Fibroblast of upper back skin (primary cell): ENCODE results near the gene OR9K2.
"Not testable (repeated sequence)": the region's sequence is repeated elsewhere in the genome, so short reads cannot be mapped to it uniquely, and the experiment has no call there.

Experiments used
- DNase-seq: peaks from one replicate; pipeline ENCODE4 v3.0.0-alpha.2; 2013

The OR9K2 gene

GRCh38 chr12:55126106-55126505, at the start of gene OR9K2:
Gene OR9K2 (plus strand): TSS chr12:55126406. CDS start chr12:55129835, 3,429 bp downstream.
- DNase-seq = no peak

DNA sequence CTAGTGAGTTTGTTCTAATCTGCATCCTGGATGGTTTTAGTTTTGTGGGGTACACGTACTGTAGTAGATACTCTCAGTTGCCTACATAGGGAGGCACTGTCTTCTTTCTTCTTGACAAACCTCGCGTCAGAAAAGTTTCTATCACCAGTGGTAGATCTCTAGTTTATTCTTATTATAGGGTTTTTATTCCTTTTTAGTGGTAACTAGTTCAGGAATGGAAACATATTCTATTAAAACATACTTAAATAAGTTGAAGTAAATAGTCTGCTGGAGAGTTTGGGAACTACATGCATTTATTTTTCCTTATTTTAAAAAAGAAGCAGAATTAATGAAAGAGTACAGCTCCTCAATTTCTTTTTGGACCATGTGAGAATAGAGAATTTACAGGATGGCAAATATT, 33.6 kb upstream of the OR9K2 start:
- DNase-seq = no peak

DNA sequence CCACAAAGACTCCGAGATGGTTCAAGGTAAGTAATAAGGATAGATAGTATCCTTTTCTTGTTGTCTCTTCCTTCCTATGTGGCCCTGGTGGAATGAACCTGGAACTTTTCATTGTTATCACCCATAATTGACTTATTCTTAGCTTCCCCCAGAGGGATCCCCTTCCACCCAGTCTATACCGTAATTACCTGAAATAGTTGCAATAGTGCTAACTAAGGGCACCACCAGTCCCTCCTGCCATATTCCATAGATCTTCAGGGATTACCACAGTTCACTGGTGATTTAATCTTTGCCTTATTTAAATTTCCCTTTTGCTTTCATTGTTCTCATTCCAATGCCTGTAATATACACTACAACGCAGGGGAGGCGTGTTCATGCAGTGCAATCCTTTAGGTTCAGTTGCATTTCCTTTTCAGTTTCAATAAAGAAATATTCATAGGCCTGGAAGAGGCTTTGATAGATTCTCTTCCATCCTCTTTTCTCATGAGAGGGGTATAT, 13.8 kb upstream of the OR9K2 start:
- DNase-seq = no peak

DNA sequence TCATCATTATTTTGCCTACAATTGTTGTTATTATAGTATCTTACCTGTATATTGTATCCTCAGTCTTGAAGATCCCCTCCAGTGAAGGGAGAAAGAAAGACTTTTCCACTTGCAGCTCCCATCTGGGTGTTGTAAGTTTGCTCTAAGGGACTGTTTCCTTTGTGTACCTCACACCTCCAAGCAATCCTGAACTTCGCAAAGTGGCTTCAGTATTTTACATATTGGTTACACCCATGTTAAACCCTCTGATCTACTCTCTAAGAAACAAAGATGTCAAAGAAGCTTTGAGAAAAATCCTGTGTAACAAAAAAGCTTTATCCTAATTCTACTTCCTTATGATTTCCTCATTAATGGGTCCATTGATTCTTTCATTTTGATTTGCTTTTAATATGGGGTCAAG, 10.1 kb upstream of the OR9K2 start:
- no peak for DNase-seq

GRCh38 chr12:55132816-55133215, 6.6 kb downstream of the OR9K2 start:
- DNase-seq = no peak

DNA sequence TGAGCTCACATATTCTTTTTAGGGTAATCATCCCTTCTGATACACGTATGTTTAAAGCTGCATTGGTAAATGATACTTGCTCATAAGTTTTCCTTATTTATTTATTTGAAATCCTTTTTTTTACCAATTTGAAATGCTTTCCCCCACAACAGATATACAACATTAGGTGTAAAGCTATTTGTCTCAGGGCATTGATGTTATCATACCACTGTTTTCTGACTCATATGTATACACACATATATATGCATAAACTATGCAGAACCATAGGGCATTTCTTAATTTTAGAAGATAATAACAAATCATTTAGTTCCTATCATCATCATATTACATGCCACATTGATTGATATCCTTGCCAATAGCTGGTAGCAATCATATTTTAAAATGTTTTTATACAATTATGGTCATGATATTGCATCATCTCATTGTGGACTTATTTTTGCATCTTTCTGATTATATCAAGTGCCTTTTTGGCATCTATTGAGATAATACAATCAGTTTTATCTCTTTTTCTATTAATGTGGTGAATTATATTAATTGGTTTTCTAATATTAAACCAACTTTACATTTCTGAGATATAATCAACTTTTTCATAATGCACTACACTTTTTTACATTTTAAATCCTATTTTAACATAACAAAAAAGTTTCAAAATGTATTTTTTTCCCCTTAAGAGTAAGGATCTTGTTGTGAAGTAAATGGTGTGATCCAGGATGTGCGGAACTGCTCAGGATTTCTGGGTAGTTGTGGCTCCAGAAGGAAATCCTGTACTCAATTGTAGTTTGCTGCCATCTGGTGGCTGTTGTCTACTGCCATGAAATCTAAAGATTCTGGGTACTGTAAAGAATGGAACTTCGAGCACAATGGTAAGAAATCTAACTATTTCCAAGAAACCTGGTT, 16.7 kb downstream of the OR9K2 start:
- peak; percentile 28 for DNase-seq

- DNase-seq = no peak
Measured at GRCh38 chr12:55143566-55143870, 17.3 kb downstream of the OR9K2 start.

- not testable (repeated sequence) for DNase-seq
Measured at GRCh38 chr12:55167010-55167640, 40.9 kb downstream of the OR9K2 start.

DNA sequence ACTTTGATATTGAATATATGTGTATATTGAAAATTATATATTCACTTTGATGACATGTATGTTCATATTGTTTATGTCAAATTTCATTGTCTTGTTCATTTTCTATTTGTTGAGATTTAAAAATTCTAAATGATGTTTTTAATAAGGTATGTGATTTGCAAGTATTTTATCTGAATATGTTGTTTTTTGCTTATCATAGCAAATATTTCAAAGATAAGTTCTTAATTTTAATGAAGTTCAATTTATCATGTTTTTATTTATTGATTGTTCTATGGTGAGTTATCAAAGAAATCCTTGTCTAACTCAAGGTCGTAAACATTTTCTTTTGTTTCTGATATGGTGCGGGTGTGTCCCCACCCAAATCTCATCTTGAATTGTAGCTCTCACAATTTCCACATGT, 45.2 kb downstream of the OR9K2 start:
- DNase-seq = no peak

DNA sequence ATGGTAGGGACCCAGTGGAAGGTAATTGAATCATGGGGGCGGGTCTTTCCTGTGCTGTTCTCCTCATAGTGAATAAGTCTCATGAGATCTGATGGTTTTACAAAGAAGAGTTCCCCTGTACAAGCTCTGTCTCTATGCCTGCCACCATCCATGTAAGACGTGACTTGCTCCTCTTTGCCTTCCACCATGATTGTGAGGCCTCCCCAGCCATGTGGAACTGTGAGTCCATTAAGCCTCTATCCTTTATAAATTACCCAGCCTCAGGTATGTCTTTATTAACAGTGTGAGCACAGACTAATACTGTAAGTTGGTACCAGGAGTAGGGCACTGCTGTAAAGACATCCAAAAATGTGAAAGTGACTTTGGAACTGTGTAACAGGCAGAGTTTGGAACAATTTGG, 45.6 kb downstream of the OR9K2 start:
- DNase-seq = not testable (repeated sequence)

DNA sequence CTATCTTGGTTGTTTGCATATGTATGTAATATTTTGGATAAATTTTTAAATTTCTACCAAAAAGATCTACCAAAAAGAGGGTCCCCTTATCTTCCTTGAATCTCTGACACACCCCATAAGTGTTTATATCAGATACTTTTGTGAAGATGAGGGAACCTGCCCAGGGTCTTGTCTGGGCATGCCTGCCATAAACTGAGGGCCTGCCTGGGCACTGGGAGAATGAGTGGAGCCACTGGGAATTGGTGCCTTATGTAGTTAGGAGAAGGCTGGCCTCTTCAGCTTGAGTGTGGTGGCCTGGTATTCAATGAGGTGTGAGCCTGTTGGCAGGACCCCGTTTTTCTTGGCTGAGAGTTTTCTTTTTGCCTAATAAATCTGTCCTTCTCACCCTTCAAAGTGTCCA, 46.5 kb downstream of the OR9K2 start:
- DNase-seq = no peak

GRCh38 chr12:55173456-55173855, 47.2 kb downstream of the OR9K2 start:
- no peak for DNase-seq
